NCI-H82 treated with DMSO at 0.1 percent for 48 hours (cell line): ENCODE results near the gene RFTN2.
"Not testable (repeated sequence)": the region's sequence is repeated elsewhere in the genome, so short reads cannot be mapped to it uniquely, and the experiment has no call there.

Experiments
- DNase-seq: peaks from one replicate; lab custom pipeline; 2025; ENCODE audit not compliant: unreplicated experiment; lab: John Stamatoyannopoulos, UW

Gene RFTN2

DNA sequence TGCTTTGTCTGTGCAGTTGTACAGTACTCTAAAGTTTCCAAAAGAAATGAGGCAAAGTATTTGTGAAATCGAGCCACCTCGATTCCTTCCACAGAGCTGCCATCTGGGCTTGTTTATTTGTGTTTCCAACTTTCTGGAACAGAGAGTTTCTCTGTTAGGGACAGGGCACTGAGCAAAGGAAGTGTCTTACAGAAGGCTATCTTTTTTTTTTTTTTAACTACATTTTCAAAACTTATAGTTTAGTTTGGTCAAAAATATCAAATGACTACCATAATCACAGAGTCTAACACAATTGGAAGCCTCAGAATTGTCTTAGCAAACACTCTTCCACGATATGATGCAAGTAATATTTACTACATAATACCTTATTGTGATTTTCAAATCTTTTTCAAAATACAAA lies 796 bp downstream of the RFTN2 start:
- DNase-seq, result no peak

- no peak for DNase-seq
Observed at GRCh38 chr2:197674060-197674459, 1.3 kb downstream of the RFTN2 start.

- no peak for DNase-seq
Observed at GRCh38 chr2:197673606-197674005, 1.8 kb downstream of the RFTN2 start.

DNA sequence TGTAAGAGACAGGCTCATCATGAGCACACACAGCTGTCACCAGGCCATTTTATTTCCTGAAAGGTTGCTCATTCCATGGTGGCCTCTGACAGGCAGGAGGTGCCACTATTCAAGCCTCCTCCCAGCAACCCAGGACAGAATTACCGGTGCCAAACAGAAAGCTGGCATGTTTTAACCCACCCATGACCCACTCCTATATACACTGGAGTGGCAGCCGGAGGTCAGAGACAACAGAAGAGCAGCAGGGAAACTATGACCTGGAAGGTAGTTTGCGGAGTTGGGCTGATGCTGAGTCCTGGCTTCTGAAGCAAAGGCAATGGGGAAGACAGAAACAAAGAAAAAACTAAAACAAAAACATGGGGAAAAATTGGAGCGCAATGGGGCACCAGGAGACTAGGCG lies 2.3 kb downstream of the RFTN2 start:
- no peak for DNase-seq

DNA sequence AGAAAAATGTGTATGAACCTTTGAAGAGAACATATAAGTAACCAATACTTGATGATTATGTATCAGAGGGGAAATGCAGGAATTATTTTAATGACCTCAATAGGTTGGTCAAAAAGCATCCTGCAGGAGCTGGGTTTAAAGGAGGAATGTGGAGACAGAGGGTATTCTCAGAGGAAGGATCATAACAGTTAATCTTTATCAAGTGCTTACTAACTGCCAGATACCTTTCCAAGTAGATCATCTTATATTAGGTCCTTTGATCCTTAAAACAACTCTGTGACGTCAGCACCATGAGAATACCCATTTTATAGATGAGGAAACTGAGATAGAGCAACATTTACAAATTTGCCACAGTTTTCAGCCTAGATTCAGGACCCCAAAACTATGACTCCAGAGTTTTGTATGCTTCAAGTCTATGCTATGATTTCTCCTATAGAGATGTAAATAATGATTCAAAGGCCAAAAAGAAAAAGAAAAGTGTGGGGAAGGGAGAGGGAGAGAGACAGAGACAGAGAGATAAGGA lies 3.0 kb downstream of the RFTN2 start:
- no peak for DNase-seq

GRCh38 chr2:197669077-197669476 lies 6.3 kb downstream of the RFTN2 start:
- no peak for DNase-seq

DNA sequence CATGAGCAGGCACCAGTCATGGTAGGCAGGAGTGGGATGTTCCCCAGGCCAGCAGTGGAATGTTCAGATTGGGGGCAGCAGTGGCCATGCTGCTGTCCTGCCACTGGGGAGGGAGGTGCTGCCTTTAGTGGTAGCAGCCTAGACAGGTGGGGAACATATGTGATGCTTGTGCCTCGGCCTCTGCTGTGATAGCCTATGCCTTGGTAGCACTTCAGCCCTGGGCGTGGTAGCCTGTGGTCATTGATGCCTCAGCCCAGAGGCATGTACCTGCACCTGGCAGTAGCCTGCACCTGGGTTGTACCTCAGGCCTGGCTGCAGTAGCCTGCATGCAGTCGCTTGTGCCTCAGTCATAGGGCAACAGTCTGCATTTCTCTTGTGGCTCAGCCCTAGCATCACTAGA lies 7.1 kb downstream of the RFTN2 start:
- DNase-seq, result no peak

GRCh38 chr2:197666277-197666676 lies 9.1 kb downstream of the RFTN2 start:
- DNase-seq, result no peak

DNA sequence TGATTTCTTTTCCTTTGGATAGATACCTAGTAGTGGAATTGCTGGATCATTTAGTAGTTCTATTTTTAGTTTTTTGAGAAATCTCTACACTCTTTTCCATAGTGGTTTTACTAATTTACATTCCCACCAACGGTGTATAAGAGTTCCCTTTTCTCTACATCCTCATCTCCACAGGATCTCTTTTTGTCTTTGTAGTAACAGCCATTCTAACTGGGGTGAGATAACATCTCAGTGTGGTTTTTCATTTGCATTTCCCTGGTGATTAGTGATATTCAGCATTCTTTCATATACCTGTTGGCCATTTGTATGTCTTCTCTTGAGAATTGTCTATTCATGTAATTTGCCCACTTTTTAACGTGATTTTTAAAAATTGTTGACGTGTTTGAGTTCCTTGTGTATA lies 13.8 kb downstream of the RFTN2 start:
- no peak for DNase-seq

DNA sequence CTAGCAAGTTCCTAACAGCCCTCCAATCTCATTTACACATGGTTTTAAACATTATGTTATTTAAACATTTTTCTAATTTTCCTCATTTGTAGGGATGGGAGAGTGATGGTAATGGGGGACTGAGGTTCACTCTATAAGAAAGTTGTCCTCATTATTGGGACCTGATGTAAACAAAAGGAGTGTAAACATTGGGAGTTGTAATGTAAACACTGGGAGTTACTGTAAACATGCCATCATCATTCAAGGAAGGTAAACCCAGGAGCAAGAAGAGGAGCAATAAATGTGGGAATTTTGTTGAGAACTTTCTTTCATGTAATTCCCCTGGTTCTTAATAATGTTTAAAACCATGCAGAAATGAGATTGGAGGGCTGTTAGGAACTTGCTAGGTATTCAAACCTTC lies 17.8 kb downstream of the RFTN2 start:
- DNase-seq, result no peak

GRCh38 chr2:197647961-197648690 lies 27.3 kb downstream of the RFTN2 start:
- DNase-seq, result no peak

GRCh38 chr2:197641666-197642065 lies 33.7 kb downstream of the RFTN2 start:
- DNase-seq, result no peak

- not testable (repeated sequence) for DNase-seq
Observed at GRCh38 chr2:197640571-197641122, 34.7 kb downstream of the RFTN2 start.

GRCh38 chr2:197633109-197633657 lies 42.2 kb downstream of the RFTN2 start:
- DNase-seq, result no peak

DNA sequence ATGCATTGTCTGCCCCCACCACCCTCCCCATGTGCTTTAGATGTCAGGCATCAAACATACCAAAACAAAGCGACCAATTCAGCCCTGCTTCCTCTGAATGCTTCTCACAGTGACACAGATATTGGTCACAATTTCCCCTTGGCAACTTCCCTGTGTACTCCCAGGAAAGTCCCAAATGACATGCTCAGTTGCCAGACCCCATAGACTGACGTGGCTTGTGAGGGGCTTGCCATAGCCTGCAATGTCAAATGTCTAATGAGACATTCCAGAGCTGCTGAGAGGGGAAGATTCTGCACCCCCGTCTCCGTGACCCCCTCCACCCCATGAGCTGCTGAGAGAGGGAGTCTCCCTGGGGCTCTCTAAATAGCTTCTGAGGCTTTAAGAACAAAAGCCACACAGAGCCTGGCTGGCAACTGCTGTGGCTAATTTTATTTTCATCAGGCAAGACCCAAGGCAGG lies 47.3 kb downstream of the RFTN2 start:
- no peak for DNase-seq

DNA sequence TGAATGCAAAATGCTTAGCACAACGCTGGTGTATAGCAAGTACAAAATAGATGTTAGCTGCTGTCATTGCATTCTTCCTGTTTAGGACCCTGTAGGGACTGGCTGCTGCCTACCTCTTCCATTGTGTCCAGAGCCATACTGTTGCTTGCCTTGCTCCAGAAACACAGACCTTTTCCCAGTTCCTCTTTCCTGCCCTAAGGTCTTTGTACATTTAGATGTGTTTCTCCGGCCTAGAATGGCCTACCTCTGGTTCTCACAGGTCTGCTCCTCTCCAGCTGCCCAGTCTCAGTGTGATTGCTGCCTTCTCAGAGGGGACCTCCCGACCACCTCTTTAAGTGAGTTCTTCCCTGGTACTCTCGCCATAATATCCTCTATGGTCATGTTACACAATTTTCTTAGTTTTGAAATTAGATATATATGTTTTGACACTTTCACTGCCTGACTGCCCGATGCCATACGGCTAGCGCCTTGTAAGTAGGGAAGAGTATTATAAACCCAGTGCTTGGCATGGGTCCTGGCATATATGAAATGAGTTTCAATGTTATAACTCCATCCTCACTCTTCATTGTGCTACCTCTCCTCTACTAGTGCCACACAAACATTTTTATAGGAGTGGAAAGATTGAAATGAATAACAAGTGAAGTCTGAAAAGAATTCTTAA lies 48.3 kb downstream of the RFTN2 start:
- no peak for DNase-seq

- no peak for DNase-seq
Observed at GRCh38 chr2:197620133-197620532, 55.3 kb downstream of the RFTN2 start.

DNA sequence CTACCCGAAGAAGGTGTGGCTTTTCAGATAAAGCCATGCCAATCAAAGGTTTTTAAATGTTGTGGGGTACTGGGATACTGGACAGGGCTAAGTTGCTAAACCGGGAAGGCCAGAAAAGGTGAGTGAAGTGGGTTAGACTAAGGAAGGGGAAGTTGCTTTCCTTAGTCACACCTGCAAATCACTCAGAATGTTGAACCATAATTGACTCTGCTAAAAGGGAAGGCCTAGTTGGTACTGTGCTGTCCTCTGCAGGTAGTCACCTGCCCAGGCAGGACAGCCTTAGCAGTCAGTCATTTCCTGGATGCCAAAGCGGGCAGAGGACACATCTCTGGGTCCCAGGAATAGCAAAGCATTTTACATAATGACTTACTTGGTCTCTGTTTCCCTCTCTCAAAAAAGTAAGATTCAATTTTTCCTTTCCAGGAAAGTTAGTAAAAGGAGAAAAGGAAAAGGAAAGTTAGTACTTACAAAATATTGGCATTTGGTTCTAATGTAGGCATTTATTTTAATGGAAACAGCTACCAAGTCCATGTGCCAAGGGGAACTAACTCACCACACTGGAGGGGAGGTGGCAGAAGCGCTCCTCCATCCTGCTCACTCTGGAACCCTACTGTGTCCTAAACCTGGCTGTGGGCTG lies 60.3 kb downstream of the RFTN2 start:
- DNase-seq, result no peak

GRCh38 chr2:197614532-197614931 lies 60.9 kb downstream of the RFTN2 start:
- DNase-seq, result no peak

GRCh38 chr2:197613509-197613987 lies 61.8 kb downstream of the RFTN2 start:
- no peak for DNase-seq

DNA sequence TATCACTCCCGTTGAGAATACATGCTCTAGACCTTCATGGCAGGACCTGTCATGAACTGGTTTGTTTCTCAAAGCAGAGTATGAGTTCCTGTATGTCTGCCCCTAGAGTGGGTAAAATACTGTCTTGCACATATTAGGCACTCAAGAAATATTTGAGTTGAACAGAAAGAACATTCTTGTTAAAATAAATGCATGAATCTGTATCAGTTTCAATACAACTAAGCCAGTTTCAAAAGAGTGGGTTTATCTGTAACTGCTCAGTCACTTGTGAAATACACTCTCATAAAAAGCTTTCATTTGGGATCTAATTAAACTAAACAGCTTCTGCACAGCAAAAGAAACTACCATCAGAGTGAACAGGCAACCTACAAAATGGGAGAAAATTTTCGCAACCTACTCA lies 69.2 kb downstream of the RFTN2 start:
- no peak for DNase-seq
